Nephron progenitor cell (in vitro differentiated cells): ENCODE data around the gene UBE4B.
"Not testable (repeated sequence)": the region's sequence is repeated elsewhere in the genome, so short reads cannot be mapped to it uniquely, and the experiment has no call there.

Experiments
- DNase-seq: peaks from one replicate; pipeline ENCODE4 v3.0.0; 2021
- H3K27ac Mint-ChIP-seq: 2 replicates; pipeline ENCODE4 v1.8.0; 2021; ENCODE audit warnings: mild to moderate bottlenecking, moderate library complexity, mixed read lengths
- H3K27me3 Mint-ChIP-seq: 2 replicates; pipeline ENCODE4 v1.8.0; 2021; ENCODE audit warnings: mild to moderate bottlenecking, low read depth, mixed read lengths; ENCODE audit not compliant: poor library complexity
- H3K36me3 Mint-ChIP-seq: 2 replicates; pipeline ENCODE4 v1.8.0; 2021; ENCODE audit warnings: low read depth, mixed read lengths
- H3K4me1 Mint-ChIP-seq: 2 replicates; pipeline ENCODE4 v1.8.0; 2021; ENCODE audit warnings: mixed read lengths
- H3K4me3 Mint-ChIP-seq: 2 replicates; pipeline ENCODE4 v1.8.0; 2021; ENCODE audit warnings: mild to moderate bottlenecking, moderate library complexity, mixed read lengths
- H3K9me3 Mint-ChIP-seq: 2 replicates; pipeline ENCODE4 v1.8.0; 2021; ENCODE audit warnings: mild to moderate bottlenecking, moderate library complexity, mixed read lengths
- TF ChIP-seq, protein P1 (sequence below): fragments of 200-600 bp; sonication (generic); IDR thresholded peaks from 2 replicates; pipeline ENCODE4 v1.5.0; 2021; ENCODE audit warnings: antibody characterized with exemption

The UBE4B gene

DNA sequence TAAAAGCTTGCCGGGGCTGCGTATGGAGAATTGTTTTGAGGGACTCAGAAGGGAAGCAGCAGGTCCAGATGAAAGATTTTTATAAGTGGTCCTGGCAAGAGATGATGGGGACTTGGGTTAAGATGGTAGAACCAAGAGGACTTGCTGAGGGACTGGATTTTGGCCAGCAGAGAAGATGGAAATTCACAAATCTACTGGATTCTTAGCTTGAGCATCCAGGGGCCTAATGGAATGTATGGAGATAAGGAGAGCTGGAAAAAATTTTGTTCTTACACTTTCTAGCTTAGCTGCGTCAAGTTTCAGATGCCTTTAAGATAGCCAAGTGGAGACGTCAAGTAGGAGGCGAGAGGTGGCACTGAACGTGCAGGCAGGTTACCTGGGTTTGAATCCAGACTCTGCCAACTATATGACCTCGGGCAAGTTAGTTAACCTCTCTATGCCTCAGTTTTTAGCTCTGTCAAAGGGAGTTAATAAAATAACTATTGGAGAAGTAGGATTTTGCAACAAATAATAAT lies 39.1 kb upstream of the UBE4B start:
- Mint-ChIP-seq H3K9me3 (peaks cover 11% of the 10 kb centered on the region), H3K27ac (no peak overlapping the region), H3K36me3 (no peaks in the 10 kb centered on the region), H3K4me1 (peaks cover 5% of the 10 kb centered on the region), H3K4me3 (no peak overlapping the region), H3K27me3 (peaks cover 72% of the 10 kb centered on the region)
- TF ChIP-seq, protein P1, sequence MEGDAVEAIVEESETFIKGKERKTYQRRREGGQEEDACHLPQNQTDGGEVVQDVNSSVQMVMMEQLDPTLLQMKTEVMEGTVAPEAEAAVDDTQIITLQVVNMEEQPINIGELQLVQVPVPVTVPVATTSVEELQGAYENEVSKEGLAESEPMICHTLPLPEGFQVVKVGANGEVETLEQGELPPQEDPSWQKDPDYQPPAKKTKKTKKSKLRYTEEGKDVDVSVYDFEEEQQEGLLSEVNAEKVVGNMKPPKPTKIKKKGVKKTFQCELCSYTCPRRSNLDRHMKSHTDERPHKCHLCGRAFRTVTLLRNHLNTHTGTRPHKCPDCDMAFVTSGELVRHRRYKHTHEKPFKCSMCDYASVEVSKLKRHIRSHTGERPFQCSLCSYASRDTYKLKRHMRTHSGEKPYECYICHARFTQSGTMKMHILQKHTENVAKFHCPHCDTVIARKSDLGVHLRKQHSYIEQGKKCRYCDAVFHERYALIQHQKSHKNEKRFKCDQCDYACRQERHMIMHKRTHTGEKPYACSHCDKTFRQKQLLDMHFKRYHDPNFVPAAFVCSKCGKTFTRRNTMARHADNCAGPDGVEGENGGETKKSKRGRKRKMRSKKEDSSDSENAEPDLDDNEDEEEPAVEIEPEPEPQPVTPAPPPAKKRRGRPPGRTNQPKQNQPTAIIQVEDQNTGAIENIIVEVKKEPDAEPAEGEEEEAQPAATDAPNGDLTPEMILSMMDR: no peak
- no peak for DNase-seq

DNA sequence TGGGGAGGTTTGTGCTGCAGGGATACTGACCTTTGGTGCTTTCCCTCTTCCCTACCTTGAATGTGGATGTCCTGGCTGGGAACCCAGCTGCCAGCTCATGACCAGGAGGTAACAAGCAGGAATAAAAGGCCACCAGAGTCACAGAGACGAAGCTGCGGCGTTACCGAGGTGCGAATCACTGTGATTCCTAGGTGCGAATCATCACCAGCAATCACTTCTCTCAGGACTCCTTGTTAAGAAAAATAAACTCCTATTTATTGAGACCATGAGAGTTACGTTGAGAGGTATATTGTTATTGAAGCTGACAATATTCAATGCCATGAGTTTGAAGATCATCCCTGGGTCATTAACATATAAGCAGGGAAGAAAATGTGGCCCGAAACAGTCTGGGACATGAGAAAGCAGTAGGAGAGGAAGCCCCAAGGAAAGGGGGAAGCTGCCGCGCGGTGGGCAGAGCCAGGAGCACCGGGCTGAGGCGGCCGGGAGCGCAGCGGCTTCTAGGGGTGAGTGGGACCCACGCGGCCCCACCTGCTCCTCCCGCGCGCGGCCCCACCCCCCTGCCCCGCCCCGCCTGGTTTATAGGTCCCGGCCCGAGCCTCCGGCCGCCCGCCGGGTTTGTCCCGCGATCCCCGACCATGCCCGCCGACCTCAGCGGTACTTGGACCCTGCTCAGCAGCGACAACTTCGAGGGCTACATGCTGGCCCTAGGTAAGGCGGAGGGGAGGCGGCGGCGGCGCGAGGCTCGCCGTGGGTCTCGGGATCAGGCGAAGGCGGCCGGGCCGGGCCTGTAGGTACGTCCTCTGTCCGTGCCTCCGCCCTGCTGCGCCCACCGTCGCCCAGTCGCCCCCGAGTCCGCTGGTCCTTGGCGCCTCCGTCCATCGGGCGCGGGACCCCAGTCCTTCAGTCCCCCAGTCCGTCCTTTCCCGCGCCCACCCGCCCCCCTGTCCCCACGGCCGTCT lies 35.9 kb upstream of the UBE4B start, which contains the start of gene RBP7:
Gene RBP7, plus strand, starts transcription at position 605 of the 959 bp plus-strand sequence. Its CDS starts 31 bp downstream, at position 636.
- Mint-ChIP-seq H3K27me3 (peaks cover 96% of the 10 kb centered on the region), H3K4me1 (peaks cover 5% of the 10 kb centered on the region), H3K4me3 (peak within 1 kb of the TSS; percentile 81), H3K9me3 (peaks cover 17% of the 10 kb centered on the region), H3K27ac (no peak within 1 kb of the TSS), H3K36me3 (no peaks in the 10 kb centered on the region)
- peak; percentile 51 for DNase-seq
- TF ChIP-seq, protein P1: no peak

DNA sequence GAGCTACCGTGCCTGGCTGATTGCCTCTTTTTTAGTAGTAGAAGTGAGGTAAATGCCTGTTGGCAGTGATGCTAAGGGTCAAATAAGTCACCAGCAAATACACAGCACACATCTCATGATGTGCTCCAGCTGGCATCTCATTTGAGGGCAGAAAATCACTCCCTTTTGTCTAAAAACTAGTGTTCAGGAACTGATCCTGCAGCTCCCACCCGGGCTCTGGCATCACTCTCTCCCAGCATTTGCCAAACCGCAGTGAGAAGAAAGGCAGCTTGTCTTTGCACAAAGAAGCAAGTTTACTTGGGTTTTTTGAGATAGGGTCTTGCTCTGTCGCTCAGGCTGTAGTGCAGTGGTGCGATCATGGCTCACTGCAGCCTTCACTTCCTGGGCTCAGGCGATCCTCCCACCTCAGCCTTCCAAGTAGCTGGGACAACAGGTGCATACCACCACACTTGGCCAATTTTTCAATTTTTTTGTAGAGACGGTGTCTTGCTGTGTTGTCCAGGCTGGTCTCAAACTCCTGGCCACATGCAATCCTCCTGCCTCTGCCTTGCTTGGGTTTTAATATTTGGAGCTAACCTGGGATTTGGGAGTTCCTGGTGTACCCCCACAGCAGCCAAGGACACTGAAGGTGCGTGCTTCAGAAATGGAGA lies 31.6 kb upstream of the UBE4B start:
- TF ChIP-seq, protein P1: no peak
- H3K36me3 Mint-ChIP-seq: no peaks in the 10 kb centered on the region
- H3K27me3 Mint-ChIP-seq: peaks cover 83% of the 10 kb centered on the region
- H3K27ac Mint-ChIP-seq: no peak overlapping the region
- DNase-seq: no peak
- no peak overlapping the region for H3K4me3 Mint-ChIP-seq
- peaks cover 5% of the 10 kb centered on the region for H3K4me1 Mint-ChIP-seq
- peaks cover 17% of the 10 kb centered on the region for H3K9me3 Mint-ChIP-seq

DNA sequence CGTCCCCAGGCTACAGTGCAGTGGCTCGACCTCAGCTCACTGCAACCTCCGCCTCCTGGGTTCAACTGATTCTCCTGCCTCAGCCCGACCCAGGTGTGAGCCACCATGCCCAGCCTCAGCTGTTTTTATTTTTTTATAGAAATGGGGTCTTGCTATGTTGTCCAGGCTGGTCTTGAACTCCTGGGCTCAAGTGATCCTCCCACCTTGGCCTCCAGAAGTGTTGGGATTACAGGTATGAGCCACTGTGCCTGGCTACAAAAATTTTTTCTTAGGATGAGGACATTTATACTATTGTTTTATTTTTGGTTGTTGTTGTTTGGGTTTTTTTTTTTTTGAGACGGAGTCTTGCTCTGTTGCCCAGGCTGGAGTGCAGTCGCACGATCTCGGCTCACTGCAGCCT lies 27.5 kb upstream of the UBE4B start:
- not testable (repeated sequence) for H3K4me3 Mint-ChIP-seq, H3K36me3 Mint-ChIP-seq, H3K9me3 Mint-ChIP-seq, H3K27ac Mint-ChIP-seq, DNase-seq, H3K4me1 Mint-ChIP-seq
- peaks cover 49% of the 10 kb centered on the region for H3K27me3 Mint-ChIP-seq

DNA sequence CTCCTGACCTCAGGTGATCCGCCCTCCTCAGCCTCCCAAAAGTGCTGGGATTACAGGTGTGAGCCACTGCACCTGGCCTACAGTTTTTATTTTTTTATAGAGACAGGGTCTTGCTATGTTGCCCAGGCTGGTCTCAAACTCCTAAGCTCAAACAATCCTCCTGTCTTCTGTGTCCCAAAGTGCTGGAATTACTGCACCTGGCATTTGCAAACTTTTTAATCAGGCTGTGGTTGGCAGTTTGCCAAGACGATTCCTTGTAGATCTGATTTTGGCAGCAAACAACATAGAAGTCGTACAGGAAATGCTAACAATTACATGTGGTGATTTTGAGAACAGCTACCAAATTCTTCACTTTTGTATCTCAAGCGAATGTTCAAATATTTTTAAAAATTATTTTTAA lies 25.6 kb upstream of the UBE4B start:
- no peaks in the 10 kb centered on the region for H3K9me3 Mint-ChIP-seq
- no peaks in the 10 kb centered on the region for H3K36me3 Mint-ChIP-seq
- no peak for DNase-seq
- H3K27ac Mint-ChIP-seq: no peak overlapping the region
- TF ChIP-seq, protein P1: no peak
- no peaks in the 10 kb centered on the region for H3K4me1 Mint-ChIP-seq
- H3K27me3 Mint-ChIP-seq: peaks cover 32% of the 10 kb centered on the region
- no peak overlapping the region for H3K4me3 Mint-ChIP-seq

DNA sequence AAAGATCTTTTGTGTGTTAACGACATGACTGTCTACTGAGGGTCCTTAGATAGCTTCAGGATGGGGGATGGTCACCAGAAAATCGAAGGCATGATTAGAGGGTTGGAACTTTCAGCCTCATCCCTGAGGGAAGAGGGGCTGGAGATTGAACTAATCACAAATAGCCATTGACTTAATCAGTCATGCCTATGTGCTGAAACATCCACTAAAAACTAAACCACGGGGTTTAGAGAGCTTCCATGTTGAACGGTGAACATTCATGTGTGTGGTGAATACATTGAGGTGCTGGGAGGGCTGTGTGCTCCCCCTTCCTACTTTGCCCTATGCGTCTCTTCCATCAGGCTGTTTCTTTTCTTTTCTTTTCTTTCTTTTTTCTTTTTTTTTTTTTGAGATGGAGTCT lies 18.7 kb upstream of the UBE4B start:
- DNase-seq: no peak
- no peaks in the 10 kb centered on the region for H3K9me3 Mint-ChIP-seq
- H3K4me1 Mint-ChIP-seq: peaks cover 7% of the 10 kb centered on the region
- H3K27ac Mint-ChIP-seq: no peak overlapping the region
- H3K36me3 Mint-ChIP-seq: no peaks in the 10 kb centered on the region
- no peak overlapping the region for H3K4me3 Mint-ChIP-seq
- TF ChIP-seq, protein P1: no peak
- peaks cover 13% of the 10 kb centered on the region for H3K27me3 Mint-ChIP-seq
